H1 (cell line): ENCODE results near the gene KCNS3. TPM values are rescaled to one million over a fixed set of nuclear protein-coding genes. Genes with fewer than 3 reads are reported as not detected.

ENCODE experiments used
- CTCF ChIA-PET: fragments of 300-600 bp; sonication (Branson Sonifier 250); formaldehyde crosslinking; loops from one replicate; lab custom pipeline; 2021; ENCODE audit not compliant: partially characterized antibody; lab: Charles Lee
- POLR2A ChIA-PET: fragments of 300-600 bp; sonication (Branson Sonifier 250); formaldehyde crosslinking; loops from one replicate; lab custom pipeline; 2021; ENCODE audit warnings: inconsistent platforms; ENCODE audit not compliant: partially characterized antibody; lab: Charles Lee
- DNase-seq, 2 experiments: peaks; one replicate each; pipeline versions ENCODE4 v3.0.0 to v3.0.0-alpha.2; 2010 to 2022; ENCODE audit warnings: low spot score in 2 of 2, low read depth in 1 of 2, mixed read lengths in 1 of 2
- FAIRE-seq: peaks from 2 replicates; lab custom pipeline; 2011; peaks lifted over from hg19 to GRCh38; lab: Jason Lieb, UNC
- H2AFZ ChIP-seq: 2 replicates; pipeline ENCODE4 v1.8.1; 2012; ENCODE audit warnings: low read length, inconsistent platforms
- H2AK5ac ChIP-seq: 2 replicates; pipeline ENCODE4 v1.6.1; 2013; ENCODE audit warnings: low read depth, low read length
- H2BK120ac ChIP-seq: replicated peaks from 2 replicates; pipeline ENCODE3; 2013; ENCODE audit warnings: low read depth, low read length, inconsistent platforms
- H2BK12ac ChIP-seq: 2 replicates; pipeline ENCODE4 v1.6.1; 2013; ENCODE audit warnings: low read depth, low read length
- H2BK15ac ChIP-seq: 2 replicates; pipeline ENCODE4 v1.6.1; 2013; ENCODE audit warnings: low read length
- H2BK20ac ChIP-seq: 2 replicates; pipeline ENCODE4 v1.6.1; 2013; ENCODE audit warnings: low read length
- H2BK5ac ChIP-seq: 2 replicates; pipeline ENCODE4 v1.6.1; 2013; ENCODE audit warnings: low read depth, low read length
- H3K14ac ChIP-seq: 2 replicates; pipeline ENCODE4 v1.6.1; 2013; ENCODE audit warnings: inconsistent platforms; ENCODE audit not compliant: insufficient read length
- H3K18ac ChIP-seq: 2 replicates; pipeline ENCODE4 v1.6.1; 2013; ENCODE audit warnings: low read length; ENCODE audit errors: extremely low read depth
- H3K23ac ChIP-seq: 2 replicates; pipeline ENCODE4 v1.6.1; 2013; ENCODE audit warnings: inconsistent platforms; ENCODE audit not compliant: insufficient read length
- H3K23me2 ChIP-seq: 2 replicates; pipeline ENCODE4 v1.6.1; 2013; ENCODE audit warnings: low read depth, low read length
- H3K27ac ChIP-seq: 2 replicates; pipeline ENCODE4 v1.6.1; 2011; ENCODE audit warnings: low read depth, low read length, inconsistent platforms
- H3K27me3 ChIP-seq, 4 experiments: replicated peaks in 1 of 4; 1 replicate in 1 of 4; 2 replicates in 3 of 4; pipeline versions ENCODE4 v1.6.1 to v1.8.1; 2011 to 2013; ENCODE audit warnings: low read length in 3 of 4, mild to moderate bottlenecking in 3 of 4, inconsistent platforms in 2 of 4, mixed read lengths in 2 of 4, moderate library complexity in 1 of 4; ENCODE audit not compliant: control insufficient read depth in 3 of 4, insufficient read depth in 3 of 4; ENCODE audit errors: extremely low read depth in 1 of 4
- H3K36me3 ChIP-seq, 4 experiments: 2 replicates each; pipeline versions ENCODE4 v1.6.1 to v1.8.1; 2011 to 2013; ENCODE audit warnings: mild to moderate bottlenecking in 4 of 4, low read length in 3 of 4, moderate library complexity in 2 of 4, control low read depth in 1 of 4, inconsistent platforms in 1 of 4; ENCODE audit not compliant: insufficient read depth in 4 of 4, control insufficient read depth in 2 of 4
- H3K4ac ChIP-seq: replicated peaks from 2 replicates; pipeline ENCODE3; 2013; ENCODE audit warnings: low read length, low read depth, mixed read lengths, inconsistent platforms; ENCODE audit not compliant: insufficient read length
- H3K4me1 ChIP-seq, 4 experiments: replicated peaks in 1 of 4; 1 replicate in 1 of 4; 2 replicates in 3 of 4; pipeline versions ENCODE4 v1.6.1 to v1.8.1; 2011 to 2013; ENCODE audit warnings: low read length in 3 of 4, inconsistent platforms in 2 of 4, mixed read lengths in 1 of 4; ENCODE audit not compliant: insufficient read depth in 4 of 4, control insufficient read depth in 3 of 4
- H3K4me2 ChIP-seq, 2 experiments: 2 replicates each; pipeline versions ENCODE4 v1.6.1 to v1.8.1; 2011 to 2013; ENCODE audit warnings: low read depth in 2 of 2, low read length in 2 of 2, control low read depth in 1 of 2, inconsistent platforms in 1 of 2, mild to moderate bottlenecking in 1 of 2; ENCODE audit not compliant: insufficient read depth in 1 of 2
- H3K4me3 ChIP-seq, 4 experiments: fragments of 200-600, 300-600 bp in 1 of 4; sonication (generic), shearing (Covaris generic), sonication (Bioruptor Twin) in 1 of 4; 2 replicates each; pipeline versions ENCODE4 v1.5.1 to v1.8.1; 2011 to 2016; ENCODE audit warnings: low read length in 4 of 4, low read depth in 3 of 4, control low read depth in 2 of 4, inconsistent platforms in 2 of 4, mild to moderate bottlenecking in 2 of 4, mixed read lengths in 1 of 4, moderate library complexity in 1 of 4; ENCODE audit not compliant: insufficient read depth in 2 of 4; ENCODE audit errors: extremely low read depth in 1 of 4
- H3K56ac ChIP-seq: replicated peaks from 2 replicates; pipeline ENCODE3; 2013; ENCODE audit warnings: low read depth, mild to moderate bottlenecking, mixed read lengths, low read length, inconsistent platforms; ENCODE audit not compliant: insufficient read length
- H3K79me1 ChIP-seq: 2 replicates; pipeline ENCODE4 v1.6.1; 2013; ENCODE audit warnings: low read depth, low read length, control low read depth
- H3K79me2 ChIP-seq, 2 experiments: 2 replicates each; pipeline versions ENCODE4 v1.6.1 to v1.8.1; 2012 to 2013; ENCODE audit warnings: low read length in 2 of 2, mild to moderate bottlenecking in 2 of 2, inconsistent platforms in 1 of 2; ENCODE audit not compliant: insufficient read depth in 2 of 2, control insufficient read depth in 1 of 2
- H3K9ac ChIP-seq, 4 experiments: replicated peaks in 1 of 4; 1 replicate in 1 of 4; 2 replicates in 3 of 4; pipeline versions ENCODE4 v1.6.1 to v1.8.1; 2011 to 2013; ENCODE audit warnings: low read depth in 3 of 4, low read length in 3 of 4, control low read depth in 2 of 4, mild to moderate bottlenecking in 2 of 4, moderate library complexity in 2 of 4, inconsistent platforms in 1 of 4; ENCODE audit errors: extremely low read depth in 1 of 4
- H3K9me3 ChIP-seq, 2 experiments: 2 replicates each; pipeline versions ENCODE4 v1.6.1 to v1.8.1; 2012 to 2013; ENCODE audit warnings: mild to moderate bottlenecking in 2 of 2, moderate library complexity in 2 of 2, control low read depth in 1 of 2, inconsistent platforms in 1 of 2, low read depth in 1 of 2, low read length in 1 of 2, mixed read lengths in 1 of 2; ENCODE audit not compliant: insufficient read depth in 2 of 2
- H4K20me1 ChIP-seq, 2 experiments: replicated peaks in 1 of 2; 2 replicates each; pipeline versions ENCODE3 to v1.8.1; 2011 to 2013; ENCODE audit warnings: inconsistent platforms in 2 of 2, low read length in 2 of 2, mild to moderate bottlenecking in 1 of 2; ENCODE audit not compliant: insufficient read depth in 2 of 2, control insufficient read depth in 1 of 2
- H4K5ac ChIP-seq: 2 replicates; pipeline ENCODE4 v1.6.1; 2013; ENCODE audit warnings: low read length, low read depth, mixed read lengths, inconsistent platforms; ENCODE audit not compliant: insufficient read length
- H4K8ac ChIP-seq: 2 replicates; pipeline ENCODE4 v1.8.0; 2013; ENCODE audit warnings: mild to moderate bottlenecking, moderate library complexity, low read length, inconsistent platforms; ENCODE audit not compliant: insufficient read depth; ENCODE audit errors: extremely low read depth
- H4K91ac ChIP-seq: replicated peaks from 2 replicates; pipeline ENCODE3; 2013; ENCODE audit warnings: low read length, mixed read lengths, inconsistent platforms; ENCODE audit not compliant: insufficient read length
- ASH2L ChIP-seq: fragments of 200-600, 300-600 bp; sonication (generic); IDR thresholded peaks from one replicate; pipeline ENCODE4 v1.7.1; 2017; ENCODE audit warnings: low read length
- ATF3 ChIP-seq: IDR thresholded peaks from 2 replicates; pipeline ENCODE4 v1.6.1; 2011; ENCODE audit warnings: low read depth, mild to moderate bottlenecking, low read length; ENCODE audit not compliant: insufficient read depth
- CBX8 ChIP-seq: fragments of 300-800, 300-1000 bp; sonication (generic); IDR thresholded peaks from 2 replicates; pipeline ENCODE4 v1.7.1; 2016; ENCODE audit warnings: low read depth, low read length, borderline replicate concordance
- CEBPB ChIP-seq: IDR thresholded peaks from 2 replicates; pipeline ENCODE4 v1.6.1; 2012; ENCODE audit warnings: low read depth, low read length
- CHD2 ChIP-seq: IDR thresholded peaks from 2 replicates; pipeline ENCODE4 v1.6.1; 2012; ENCODE audit warnings: low read length, improper control_type of control experiment
- EGR1 ChIP-seq: IDR thresholded peaks from 2 replicates; pipeline ENCODE4 v1.6.1; 2011; ENCODE audit warnings: low read depth, low read length, borderline replicate concordance
- EP300 ChIP-seq, 2 experiments: IDR thresholded peaks; 1 replicate in 1 of 2; 2 replicates in 1 of 2; pipeline ENCODE4 v1.6.1; 2011 to 2012; ENCODE audit warnings: low read depth in 2 of 2, low read length in 2 of 2, mild to moderate bottlenecking in 2 of 2, borderline replicate concordance in 1 of 2, inconsistent platforms in 1 of 2, moderate library complexity in 1 of 2
- EZH2 ChIP-seq: fragments of 200-600 bp; sonication (generic); IDR thresholded peaks from 2 replicates; pipeline ENCODE4 v1.7.1; 2012; ENCODE audit warnings: low read depth, mild to moderate bottlenecking, moderate library complexity, low read length, inconsistent platforms; ENCODE audit not compliant: severe bottlenecking
- RAD21 ChIP-seq, 2 experiments: IDR thresholded peaks in 1 of 2; conservative IDR thresholded peaks in 1 of 2; 2 replicates each; pipeline ENCODE4 v1.6.1; 2011; ENCODE audit warnings: low read depth in 2 of 2, low read length in 2 of 2, improper control_type of control experiment in 1 of 2, inconsistent platforms in 1 of 2, mild to moderate bottlenecking in 1 of 2, moderate library complexity in 1 of 2
- SP1 ChIP-seq: IDR thresholded peaks from 2 replicates; pipeline ENCODE4 v1.6.1; 2011; ENCODE audit warnings: low read depth, low read length
- SRF ChIP-seq: IDR thresholded peaks from 2 replicates; pipeline ENCODE4 v1.6.1; 2011; ENCODE audit warnings: mild to moderate bottlenecking, low read depth, low read length, moderate library complexity
- YY1 ChIP-seq: IDR thresholded peaks from 2 replicates; pipeline ENCODE4 v1.6.1; 2011; ENCODE audit warnings: low read depth, mild to moderate bottlenecking, low read length
- WGBS, 2 experiments: shearing (Covaris generic) in 1 of 2; methylation state at CpG; one replicate each; pipeline versions ENCODE4 v1.1.6 to v1.1.7; 2013 to 2015; ENCODE audit warnings: low lambda C conversion rate in 2 of 2, mixed read lengths in 2 of 2, inconsistent platforms in 1 of 2, low coverage in 1 of 2, missing lambda C conversion rate in 1 of 2; ENCODE audit not compliant: insufficient replicate concordance in 2 of 2, insufficient coverage in 1 of 2, insufficient read length in 1 of 2; ENCODE audit errors: extremely low coverage in 1 of 2, missing lambda C conversion rate in 1 of 2; 5-methylcytosine and 5-hydroxymethylcytosine counted together
- polyA plus RNA-seq, 7 experiments: library from polyadenylated mRNA; depleted of rRNA in 3 of 7; stranded (reverse) in 5 of 7; unstranded in 2 of 7; fragments of >200 nt in 5 of 7; fragments of 200-250 nt in 2 of 7; gene quantifications; 1 replicate in 5 of 7; 2 replicates in 1 of 7; 4 replicates in 1 of 7; pipeline versions ENCODE4 v1.2.1 to v1.2.3, GENCODE V29; 2011 to 2013; ENCODE audit warnings: missing spikeins in 2 of 7, mixed read lengths in 2 of 7
- total RNA-seq: library from RNA; stranded (reverse); fragmentation: NEBNext Ultra II Directional; extraction: Animal tissue kit (Norgen Biotek cat#: 25700); gene quantifications from 2 replicates; pipeline ENCODE4 v1.2.1, GENCODE V29; 2021

KCNS3 gene
- total and polyA plus RNA-seq, 2 of the 8 experiments (the other 6 are each of a cell fraction or from before 2014, with no cell fraction given), result 22.7 to 23.0 TPM

GRCh38 chr2:17894556-17894955 is 16.1 kb downstream of the KCNS3 start:
- Histone ChIP-seq H3K27me3 (no peaks in the 10 kb centered on the region), H2BK15ac (no peak overlapping the region), H3K23me2 (no peaks in the 10 kb centered on the region), H4K91ac (no peak overlapping the region), H3K4me3 (no peak overlapping the region), H3K4ac (no peak overlapping the region), H2AK5ac (no peak overlapping the region), H4K5ac (no peak overlapping the region), H3K23ac (no peak overlapping the region), H4K20me1 (peaks cover 0 to 2% of the 10 kb centered on the region in 2 experiments), H4K8ac (no peak overlapping the region), H3K79me2 (peaks cover 3 to 75% of the 10 kb centered on the region in 2 experiments; a peak in 3 of 4 replicates), H2BK12ac (no peak overlapping the region), H2BK120ac (no peak overlapping the region), H3K36me3 (no peaks in the 10 kb centered on the region), H3K14ac (no peak overlapping the region), H3K56ac (no peak overlapping the region), H3K18ac (no peak overlapping the region), H2BK20ac (no peak overlapping the region), H3K9me3 (no peaks in the 10 kb centered on the region), H3K27ac (no peak overlapping the region), H3K4me1 (peaks cover 3 to 9% (median 6%) of the 10 kb centered on the region in 4 experiments; a peak in 5 of 7 replicates), H3K4me2 (no peak overlapping the region), H3K9ac (no peak overlapping the region), H2BK5ac (no peak overlapping the region), H3K79me1 (peaks cover 4% of the 10 kb centered on the region; the same call in 1 of the 2 replicates), H2AFZ (no peak overlapping the region)
- ChIA-PET CTCF (interaction anchor here (0.5 to 1.7 kb wide), 3 partner anchors 16 to 40 kb away, joined by 3 to 5 read pairs (median 3); partner anchors contain the start of gene KCNS3), POLR2A (no interaction called here)
- DNase-seq, result no peak
- 72% methylated on average over 2 of the region's 2 CpGs; no CpG with 5 or more reads in 1 of the 2 experiments for WGBS, 2 experiments
- no peak for FAIRE-seq
- TF ChIP-seq YY1 (no peak), EP300 (IDR thresholded peaks at IDR 0.05; ENCODE audit: borderline replicate concordance in 1 of 2, low read depth in 2 of 2, low read length in 2 of 2) (no peak), CHD2 (no peak), CBX8 (no peak), EZH2 (no peak), SRF (no peak), ASH2L (no peak), ATF3 (no peak), EGR1 (no peak), RAD21 (IDR thresholded peaks at IDR 0.05 in 1 of 2, conservative IDR thresholded peaks at IDR 0.05 in 1 of 2; ENCODE audit: low read depth in 2 of 2, low read length in 2 of 2) (no peak), CEBPB (no peak), SP1 (no peak)
